Measurements from ENCODE around the gene HINT3.
A peak's percentile ranks its signal among the peaks of the same experiment; 100 is the strongest.
"Not testable (repeated sequence)": the region's sequence is repeated elsewhere in the genome, so short reads cannot be mapped to it uniquely, and the experiment has no call there.

Gene HINT3

GRCh38 chr6:125940247-125941041, 16.1 kb upstream of the HINT3 start:
- peak; percentile 60 for DNase-seq (ENCODE audit: low read depth)

- no peak for DNase-seq (ENCODE audit: low read depth)
Observed at GRCh38 chr6:125942672-125943527, 13.7 kb upstream of the HINT3 start.

GRCh38 chr6:125943528-125944433, 12.8 kb upstream of the HINT3 start:
- DNase-seq (ENCODE audit: low read depth), result no peak

GRCh38 chr6:125944434-125944816, 12.1 kb upstream of the HINT3 start:
- DNase-seq (ENCODE audit: low read depth), result peak; percentile 50

GRCh38 chr6:125944896-125945295, 11.7 kb upstream of the HINT3 start:
- DNase-seq (ENCODE audit: low read depth), result no peak

- DNase-seq (ENCODE audit: low read depth), result peak; percentile 61
Observed at GRCh38 chr6:125945378-125946141, 11.0 kb upstream of the HINT3 start.

- DNase-seq (ENCODE audit: low read depth), result peak; percentile 55
Observed at GRCh38 chr6:125947615-125948014, 9.0 kb upstream of the HINT3 start.

- DNase-seq (ENCODE audit: low read depth), result no peak
Observed at GRCh38 chr6:125948455-125948854, 8.1 kb upstream of the HINT3 start.

- no peak for DNase-seq (ENCODE audit: low read depth)
Observed at GRCh38 chr6:125949069-125949468, 7.5 kb upstream of the HINT3 start.

- peak; percentile 88 for DNase-seq (ENCODE audit: low read depth)
Observed at GRCh38 chr6:125950293-125950692, 6.3 kb upstream of the HINT3 start.

- DNase-seq (ENCODE audit: low read depth), result not testable (repeated sequence)
Observed at GRCh38 chr6:125950716-125951115, 5.9 kb upstream of the HINT3 start.

- DNase-seq (ENCODE audit: low read depth), result no peak
Observed at GRCh38 chr6:125951323-125951722, 5.2 kb upstream of the HINT3 start.

- peak; percentile 66 for DNase-seq (ENCODE audit: low read depth)
Observed at GRCh38 chr6:125952764-125953501, 3.6 kb upstream of the HINT3 start.

- DNase-seq (ENCODE audit: low read depth), result no peak
Observed at GRCh38 chr6:125953502-125953875, 3.1 kb upstream of the HINT3 start.

- DNase-seq (ENCODE audit: low read depth), result no peak
Observed at GRCh38 chr6:125954735-125955339, 1.7 kb upstream of the HINT3 start.

GRCh38 chr6:125955973-125956372, 597 bp upstream of the HINT3 start:
- DNase-seq (ENCODE audit: low read depth), result no peak

GRCh38 chr6:125957391-125957693, 772 bp downstream of the HINT3 start:
- DNase-seq (ENCODE audit: low read depth), result no peak

- peak; percentile 53 for DNase-seq (ENCODE audit: low read depth)
Observed at GRCh38 chr6:125957845-125958244, 1.3 kb downstream of the HINT3 start.

- no peak for DNase-seq (ENCODE audit: low read depth)
Observed at GRCh38 chr6:125959041-125959440, 2.5 kb downstream of the HINT3 start.

GRCh38 chr6:125961117-125961516, 4.5 kb downstream of the HINT3 start:
- DNase-seq (ENCODE audit: low read depth), result no peak

Measured in ELR (cell line).